ENCODE results near the gene SLC8A1.

SLC8A1 gene

DNA sequence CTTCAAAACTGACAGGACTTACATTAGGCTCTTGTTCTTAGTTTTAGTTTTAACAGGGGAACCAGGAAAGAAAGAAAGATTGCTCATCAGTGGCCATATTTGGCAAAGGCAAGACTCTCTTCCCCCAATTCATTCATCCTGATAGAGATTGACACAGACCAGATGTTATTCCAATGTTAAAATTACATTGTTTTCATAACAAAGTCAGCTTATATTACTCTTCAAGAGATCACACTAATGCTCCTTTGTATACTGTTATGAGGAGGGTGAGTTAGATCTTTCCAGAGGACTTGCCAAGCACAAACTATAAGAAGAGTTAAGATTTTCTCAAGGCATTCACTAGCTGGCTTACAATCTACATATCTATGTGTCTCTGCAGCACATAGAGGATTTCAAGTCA is 252.1 kb downstream of the SLC8A1 start:
- peak; percentile 77 for ATAC-seq
- TF ChIP-seq ZC3H10 (CRISPR knock-in tag; IDR thresholded peaks at IDR 0.05) (no peak), ZNF8 (CRISPR knock-in tag; IDR thresholded peaks at IDR 0.05) (peak; percentile 18; the same call in 1 of the 2 replicates), RARB (CRISPR knock-in tag; IDR thresholded peaks at IDR 0.05) (no peak), POU6F1 (CRISPR knock-in tag; IDR thresholded peaks at IDR 0.05; ENCODE audit: borderline replicate concordance, low read depth) (no peak), GLIS3 (CRISPR knock-in tag; IDR thresholded peaks at IDR 0.05) (0 out of 2 replicates have a peak, but pooled peaks have one; percentile 35), ZFP30 (CRISPR knock-in tag; IDR thresholded peaks at IDR 0.05) (no peak), ISL1 (CRISPR knock-in tag; IDR thresholded peaks at IDR 0.05) (peak; percentile 95), PATZ1 (CRISPR knock-in tag; IDR thresholded peaks at IDR 0.05; ENCODE audit: borderline replicate concordance) (no peak), ZNF565 (CRISPR knock-in tag; conservative IDR thresholded peaks at IDR 0.05; ENCODE audit: low read depth) (no peak), OSR1 (CRISPR knock-in tag; IDR thresholded peaks at IDR 0.05) (no peak), ARNTL (CRISPR knock-in tag; IDR thresholded peaks at IDR 0.05; ENCODE audit: borderline replicate concordance, low read depth) (no peak), ZNF70 (CRISPR knock-in tag; IDR thresholded peaks at IDR 0.05) (peak; percentile 36; the same call in 1 of the 2 replicates), TCF4 (CRISPR knock-in tag; IDR thresholded peaks at IDR 0.05; ENCODE audit: borderline replicate concordance) (peak; percentile 74; the same call in 1 of the 2 replicates), CSDC2 (CRISPR knock-in tag; IDR thresholded peaks at IDR 0.05) (no peak), CREB5 (CRISPR knock-in tag; IDR thresholded peaks at IDR 0.05; ENCODE audit: low read depth) (no peak), ESRRG (CRISPR knock-in tag; IDR thresholded peaks at IDR 0.05) (no peak), TOX (CRISPR knock-in tag; IDR thresholded peaks at IDR 0.05; ENCODE audit: borderline replicate concordance) (peak; percentile 80), PPARA (CRISPR knock-in tag; IDR thresholded peaks at IDR 0.05; ENCODE audit: borderline replicate concordance) (no peak), BACH2 (CRISPR knock-in tag; IDR thresholded peaks at IDR 0.05; ENCODE audit: borderline replicate concordance) (no peak), ZFP3 (CRISPR knock-in tag; IDR thresholded peaks at IDR 0.05) (no peak), SNAI2 (CRISPR knock-in tag; IDR thresholded peaks at IDR 0.05) (no peak)
- TF ChIP-seq, protein P1, sequence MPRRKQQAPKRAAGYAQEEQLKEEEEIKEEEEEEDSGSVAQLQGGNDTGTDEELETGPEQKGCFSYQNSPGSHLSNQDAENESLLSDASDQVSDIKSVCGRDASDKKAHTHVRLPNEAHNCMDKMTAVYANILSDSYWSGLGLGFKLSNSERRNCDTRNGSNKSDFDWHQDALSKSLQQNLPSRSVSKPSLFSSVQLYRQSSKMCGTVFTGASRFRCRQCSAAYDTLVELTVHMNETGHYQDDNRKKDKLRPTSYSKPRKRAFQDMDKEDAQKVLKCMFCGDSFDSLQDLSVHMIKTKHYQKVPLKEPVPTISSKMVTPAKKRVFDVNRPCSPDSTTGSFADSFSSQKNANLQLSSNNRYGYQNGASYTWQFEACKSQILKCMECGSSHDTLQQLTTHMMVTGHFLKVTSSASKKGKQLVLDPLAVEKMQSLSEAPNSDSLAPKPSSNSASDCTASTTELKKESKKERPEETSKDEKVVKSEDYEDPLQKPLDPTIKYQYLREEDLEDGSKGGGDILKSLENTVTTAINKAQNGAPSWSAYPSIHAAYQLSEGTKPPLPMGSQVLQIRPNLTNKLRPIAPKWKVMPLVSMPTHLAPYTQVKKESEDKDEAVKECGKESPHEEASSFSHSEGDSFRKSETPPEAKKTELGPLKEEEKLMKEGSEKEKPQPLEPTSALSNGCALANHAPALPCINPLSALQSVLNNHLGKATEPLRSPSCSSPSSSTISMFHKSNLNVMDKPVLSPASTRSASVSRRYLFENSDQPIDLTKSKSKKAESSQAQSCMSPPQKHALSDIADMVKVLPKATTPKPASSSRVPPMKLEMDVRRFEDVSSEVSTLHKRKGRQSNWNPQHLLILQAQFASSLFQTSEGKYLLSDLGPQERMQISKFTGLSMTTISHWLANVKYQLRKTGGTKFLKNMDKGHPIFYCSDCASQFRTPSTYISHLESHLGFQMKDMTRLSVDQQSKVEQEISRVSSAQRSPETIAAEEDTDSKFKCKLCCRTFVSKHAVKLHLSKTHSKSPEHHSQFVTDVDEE (CRISPR knock-in tag; IDR thresholded peaks at IDR 0.05): 0 out of 2 replicates have a peak, but pooled peaks have one; percentile 35
- TF ChIP-seq, protein P2, sequence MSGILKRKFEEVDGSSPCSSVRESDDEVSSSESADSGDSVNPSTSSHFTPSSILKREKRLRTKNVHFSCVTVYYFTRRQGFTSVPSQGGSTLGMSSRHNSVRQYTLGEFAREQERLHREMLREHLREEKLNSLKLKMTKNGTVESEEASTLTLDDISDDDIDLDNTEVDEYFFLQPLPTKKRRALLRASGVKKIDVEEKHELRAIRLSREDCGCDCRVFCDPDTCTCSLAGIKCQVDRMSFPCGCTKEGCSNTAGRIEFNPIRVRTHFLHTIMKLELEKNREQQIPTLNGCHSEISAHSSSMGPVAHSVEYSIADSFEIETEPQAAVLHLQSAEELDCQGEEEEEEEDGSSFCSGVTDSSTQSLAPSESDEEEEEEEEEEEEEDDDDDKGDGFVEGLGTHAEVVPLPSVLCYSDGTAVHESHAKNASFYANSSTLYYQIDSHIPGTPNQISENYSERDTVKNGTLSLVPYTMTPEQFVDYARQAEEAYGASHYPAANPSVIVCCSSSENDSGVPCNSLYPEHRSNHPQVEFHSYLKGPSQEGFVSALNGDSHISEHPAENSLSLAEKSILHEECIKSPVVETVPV (CRISPR knock-in tag; IDR thresholded peaks at IDR 0.05): peak; percentile 55; the same call in 1 of the 2 replicates

DNA sequence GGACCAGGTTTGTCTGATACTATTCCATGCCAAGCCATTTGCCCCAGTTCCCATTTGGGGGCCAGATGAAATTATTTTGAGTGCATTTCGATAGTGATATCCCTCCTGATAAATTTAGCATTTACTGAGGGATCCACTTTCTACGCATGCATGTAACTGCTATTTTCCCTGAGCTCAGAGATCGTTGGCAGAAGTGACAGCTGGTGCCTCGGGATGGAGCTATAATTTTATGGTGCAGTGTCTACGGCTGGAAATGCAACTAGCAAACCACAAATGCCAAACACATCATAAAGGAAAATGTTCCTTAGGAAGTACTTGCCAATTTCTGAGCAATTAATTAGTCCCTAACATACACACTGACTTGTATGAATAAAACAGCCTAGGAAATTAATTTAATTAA is 254.8 kb downstream of the SLC8A1 start:
- no peak for ATAC-seq
- TF ChIP-seq ISL1 (CRISPR knock-in tag; IDR thresholded peaks at IDR 0.05) (peak; percentile 38), TCF4 (CRISPR knock-in tag; IDR thresholded peaks at IDR 0.05; ENCODE audit: borderline replicate concordance) (0 out of 2 replicates have a peak, but pooled peaks have one; percentile 33), ZFP30 (CRISPR knock-in tag; IDR thresholded peaks at IDR 0.05) (no peak)

Data from SK-N-SH treated with all-trans-retinoic acid at 6 μM for 48 hours (cell line).